ENCODE results near the gene CDKN1C. TPM values are rescaled to one million over a fixed set of nuclear protein-coding genes. Genes with fewer than 3 reads are reported as not detected.

CDKN1C gene
- total and polyA plus RNA-seq, 2 donors from 2014 or later = 54.8 to 192 TPM

GRCh38 chr11:2911088-2911784 lies 25.7 kb upstream of the CDKN1C start:
- no peaks in the 10 kb centered on the region for H3K27me3 ChIP-seq (ENCODE audit: control insufficient read depth, insufficient read depth, low read length)
- peak overlapping the region; percentile 81 to 89 for H3K27ac ChIP-seq (ENCODE audit: low read depth in 2 of 2, low read length in 2 of 2)
- TF ChIP-seq, protein P1, sequence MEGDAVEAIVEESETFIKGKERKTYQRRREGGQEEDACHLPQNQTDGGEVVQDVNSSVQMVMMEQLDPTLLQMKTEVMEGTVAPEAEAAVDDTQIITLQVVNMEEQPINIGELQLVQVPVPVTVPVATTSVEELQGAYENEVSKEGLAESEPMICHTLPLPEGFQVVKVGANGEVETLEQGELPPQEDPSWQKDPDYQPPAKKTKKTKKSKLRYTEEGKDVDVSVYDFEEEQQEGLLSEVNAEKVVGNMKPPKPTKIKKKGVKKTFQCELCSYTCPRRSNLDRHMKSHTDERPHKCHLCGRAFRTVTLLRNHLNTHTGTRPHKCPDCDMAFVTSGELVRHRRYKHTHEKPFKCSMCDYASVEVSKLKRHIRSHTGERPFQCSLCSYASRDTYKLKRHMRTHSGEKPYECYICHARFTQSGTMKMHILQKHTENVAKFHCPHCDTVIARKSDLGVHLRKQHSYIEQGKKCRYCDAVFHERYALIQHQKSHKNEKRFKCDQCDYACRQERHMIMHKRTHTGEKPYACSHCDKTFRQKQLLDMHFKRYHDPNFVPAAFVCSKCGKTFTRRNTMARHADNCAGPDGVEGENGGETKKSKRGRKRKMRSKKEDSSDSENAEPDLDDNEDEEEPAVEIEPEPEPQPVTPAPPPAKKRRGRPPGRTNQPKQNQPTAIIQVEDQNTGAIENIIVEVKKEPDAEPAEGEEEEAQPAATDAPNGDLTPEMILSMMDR (IDR thresholded peaks at IDR 0.05; ENCODE audit: borderline replicate concordance, extremely low read depth, insufficient read depth) = no peak
- intact Hi-C loops (cut with DNase I) = no loop called here
- DNase-seq (no peak), FAIRE-seq (no peak)
- H3K36me3 ChIP-seq (ENCODE audit: control insufficient read depth in 2 of 3, insufficient read depth in 3 of 3, low read length in 3 of 3) = no peaks in the 10 kb centered on the region
- H3K9me3 ChIP-seq (ENCODE audit: control insufficient read depth in 2 of 3, insufficient read depth in 1 of 3, low read length in 3 of 3) = no peaks in the 10 kb centered on the region
- no peak overlapping the region for H3K9ac ChIP-seq (ENCODE audit: low read length in 3 of 3)
- H3K4me3 ChIP-seq (ENCODE audit: low read length in 3 of 3) = no peak overlapping the region
- H3K4me1 ChIP-seq (ENCODE audit: control insufficient read depth in 2 of 3, insufficient read depth in 2 of 3, low read depth in 1 of 3, low read length in 3 of 3) = peaks cover 0 to 16% (median 0%) of the 10 kb centered on the region in 3 donors

DNA sequence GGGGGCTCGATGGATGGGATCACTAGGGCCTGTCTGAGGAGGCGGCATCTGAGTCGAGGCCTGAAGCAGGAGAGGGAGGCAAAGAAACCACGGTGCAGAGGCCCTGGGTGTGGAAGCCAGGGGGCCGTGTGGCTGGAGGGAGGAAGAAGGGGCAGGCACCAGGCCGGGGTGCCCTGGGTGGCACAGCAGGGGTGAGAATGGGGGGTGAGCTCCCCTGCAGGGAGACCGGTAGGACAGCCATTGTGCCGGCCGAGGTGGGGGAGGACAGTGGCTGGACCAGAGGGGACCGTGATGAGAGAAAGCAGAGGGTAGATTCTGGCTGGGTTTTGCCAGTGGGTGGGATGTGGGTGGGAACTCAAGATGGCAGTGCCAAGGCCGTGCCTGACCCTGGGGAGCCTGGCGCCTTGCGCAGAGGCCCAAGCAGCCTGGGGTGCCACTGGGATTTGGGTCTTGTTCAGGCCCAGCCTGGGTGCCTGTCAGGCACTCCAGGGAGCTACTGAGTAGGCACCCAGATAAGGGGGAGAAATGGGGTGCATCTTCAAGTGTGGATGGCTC lies 24.9 kb upstream of the CDKN1C start:
- FAIRE-seq (no peak), DNase-seq (no peak)
- H3K36me3 ChIP-seq (ENCODE audit: control insufficient read depth in 2 of 3, insufficient read depth in 3 of 3, low read length in 3 of 3) = no peaks in the 10 kb centered on the region
- H3K4me1 ChIP-seq (ENCODE audit: control insufficient read depth in 2 of 3, insufficient read depth in 2 of 3, low read depth in 1 of 3, low read length in 3 of 3) = peaks cover 0 to 16% (median 0%) of the 10 kb centered on the region in 3 donors
- peak overlapping the region in 1 of 2 donors; percentile 63 for H3K27ac ChIP-seq (ENCODE audit: low read depth in 2 of 2, low read length in 2 of 2)
- H3K9ac ChIP-seq (ENCODE audit: low read length in 3 of 3) = no peak overlapping the region
- no peak overlapping the region for H3K4me3 ChIP-seq (ENCODE audit: low read length in 3 of 3)
- no peaks in the 10 kb centered on the region for H3K27me3 ChIP-seq (ENCODE audit: control insufficient read depth, insufficient read depth, low read length)
- intact Hi-C loops (cut with DNase I) = no loop called here
- H3K9me3 ChIP-seq (ENCODE audit: control insufficient read depth in 2 of 3, insufficient read depth in 1 of 3, low read length in 3 of 3) = no peaks in the 10 kb centered on the region
- TF ChIP-seq, protein P1 (IDR thresholded peaks at IDR 0.05; ENCODE audit: borderline replicate concordance, extremely low read depth, insufficient read depth) = no peak

- Histone ChIP-seq H3K4me3 (ENCODE audit: low read length in 3 of 3) (no peak overlapping the region), H3K27ac (ENCODE audit: low read depth in 2 of 2, low read length in 2 of 2) (no peak overlapping the region), H3K9ac (ENCODE audit: low read length in 3 of 3) (no peak overlapping the region), H3K4me1 (ENCODE audit: control insufficient read depth in 2 of 3, insufficient read depth in 2 of 3, low read depth in 1 of 3, low read length in 3 of 3) (peaks cover 0 to 21% (median 6%) of the 10 kb centered on the region in 3 donors), H3K9me3 (ENCODE audit: control insufficient read depth in 2 of 3, insufficient read depth in 1 of 3, low read length in 3 of 3) (no peaks in the 10 kb centered on the region), H3K36me3 (ENCODE audit: control insufficient read depth in 2 of 3, insufficient read depth in 3 of 3, low read length in 3 of 3) (no peaks in the 10 kb centered on the region), H3K27me3 (ENCODE audit: control insufficient read depth, insufficient read depth, low read length) (no peaks in the 10 kb centered on the region)
- TF ChIP-seq, protein P1 (IDR thresholded peaks at IDR 0.05; ENCODE audit: borderline replicate concordance, extremely low read depth, insufficient read depth) = no peak
- FAIRE-seq = no peak
- peak in 1 of 5 donors; percentile 72 for DNase-seq
- intact Hi-C loops (cut with DNase I) = no loop called here
Observed at GRCh38 chr11:2909133-2909902, 23.7 kb upstream of the CDKN1C start.
